Raji (cell line): ENCODE results near the gene BCAT1.

ENCODE experiments used
- POLR2A ChIP-seq: IDR thresholded peaks from 2 replicates; pipeline ENCODE4 v1.6.1; 2011; ENCODE audit warnings: low read depth, low read length, control low read depth; ENCODE audit not compliant: insufficient read depth

BCAT1 gene

DNA sequence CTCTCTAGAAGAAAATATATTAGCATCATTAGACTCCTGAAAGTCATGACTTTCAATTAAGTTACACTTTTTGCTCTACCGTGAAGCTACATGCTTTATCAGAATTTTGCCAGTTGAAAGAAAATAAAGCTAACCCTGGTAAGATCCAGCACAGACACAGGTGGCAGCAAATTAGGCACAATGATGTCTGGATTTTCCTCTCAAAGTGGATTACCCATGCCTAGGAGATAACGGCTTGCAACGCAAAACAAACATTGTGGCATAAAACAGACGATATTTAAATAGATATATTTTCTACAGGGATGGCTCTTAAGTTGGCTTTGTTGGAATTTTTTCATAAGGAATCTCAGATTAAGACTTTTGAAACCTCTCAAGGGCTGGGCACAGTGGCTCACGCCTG, 33.4 kb downstream of the BCAT1 start:
- no peak for TF ChIP-seq POLR2A

- no peak for TF ChIP-seq POLR2A
Measured at GRCh38 chr12:24913953-24914352, 34.9 kb downstream of the BCAT1 start.

DNA sequence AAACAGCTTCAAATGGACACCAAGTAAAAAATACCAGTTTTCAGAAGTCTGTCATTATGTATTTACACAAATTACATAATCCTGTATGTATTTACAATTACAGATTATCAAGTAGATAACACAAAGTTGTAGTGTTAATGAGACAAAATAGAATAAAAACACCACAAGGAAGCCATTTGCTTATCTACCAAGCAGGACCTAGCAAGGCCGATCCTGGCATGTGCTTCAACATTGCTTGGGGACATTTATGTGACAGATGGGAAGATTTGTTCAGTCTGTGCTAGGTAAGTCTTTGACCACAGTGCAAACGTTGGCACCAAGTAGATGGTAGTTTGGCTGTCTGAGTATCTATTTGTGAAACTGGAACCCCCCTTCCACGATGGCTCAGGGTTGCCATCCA, 35.8 kb downstream of the BCAT1 start:
- TF ChIP-seq POLR2A: no peak

- TF ChIP-seq POLR2A: no peak
Measured at GRCh38 chr12:24911271-24911791, 37.6 kb downstream of the BCAT1 start.

GRCh38 chr12:24909667-24910066, 39.2 kb downstream of the BCAT1 start:
- no peak for TF ChIP-seq POLR2A

GRCh38 chr12:24907464-24907863, 41.4 kb downstream of the BCAT1 start:
- TF ChIP-seq POLR2A: no peak

DNA sequence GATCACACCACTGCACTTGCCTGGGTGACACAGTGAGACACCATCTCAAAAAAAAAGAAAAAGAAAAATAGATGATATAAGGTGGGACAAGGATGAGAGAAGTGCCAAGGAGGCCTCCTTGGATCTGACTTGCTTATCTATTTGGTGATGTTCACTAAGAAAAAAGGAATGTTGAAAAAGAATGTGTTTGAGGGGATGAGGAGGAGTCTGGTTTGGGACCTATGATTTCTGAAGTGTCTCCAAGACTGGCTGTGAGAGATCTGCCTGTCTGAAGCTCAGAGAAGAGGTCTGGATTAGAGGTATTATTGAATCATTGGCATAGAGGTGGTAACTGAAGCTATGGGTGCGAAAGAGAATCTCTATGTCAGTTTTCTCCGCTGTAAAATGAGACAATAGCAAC, 42.8 kb downstream of the BCAT1 start:
- TF ChIP-seq POLR2A: no peak

DNA sequence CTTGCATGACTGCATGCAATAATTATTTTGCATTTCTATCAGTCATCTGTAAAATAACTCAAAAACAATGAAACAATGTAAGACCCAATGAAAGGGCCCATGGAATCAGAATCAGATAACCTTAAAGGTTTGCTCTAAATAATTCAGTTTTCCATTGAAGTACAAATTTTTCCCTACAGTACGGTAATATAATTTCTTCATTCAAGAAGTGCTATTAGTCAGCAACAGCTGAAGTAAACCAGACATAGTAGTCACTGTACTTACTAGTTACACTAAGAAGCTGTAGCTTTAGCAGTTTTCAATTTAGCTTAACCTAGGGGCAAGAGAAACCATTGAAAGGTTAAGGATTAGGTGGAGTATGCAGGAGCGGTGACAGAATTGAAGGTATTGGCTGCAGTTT, 43.5 kb downstream of the BCAT1 start:
- no peak for TF ChIP-seq POLR2A

GRCh38 chr12:24904871-24905270, 44.0 kb downstream of the BCAT1 start:
- TF ChIP-seq POLR2A: no peak

- no peak for TF ChIP-seq POLR2A
Measured at GRCh38 chr12:24903329-24904088, 45.4 kb downstream of the BCAT1 start.

- TF ChIP-seq POLR2A: no peak
Measured at GRCh38 chr12:24902511-24903328, 46.2 kb downstream of the BCAT1 start.

- no peak for TF ChIP-seq POLR2A
Measured at GRCh38 chr12:24901576-24902461, 47.1 kb downstream of the BCAT1 start.

DNA sequence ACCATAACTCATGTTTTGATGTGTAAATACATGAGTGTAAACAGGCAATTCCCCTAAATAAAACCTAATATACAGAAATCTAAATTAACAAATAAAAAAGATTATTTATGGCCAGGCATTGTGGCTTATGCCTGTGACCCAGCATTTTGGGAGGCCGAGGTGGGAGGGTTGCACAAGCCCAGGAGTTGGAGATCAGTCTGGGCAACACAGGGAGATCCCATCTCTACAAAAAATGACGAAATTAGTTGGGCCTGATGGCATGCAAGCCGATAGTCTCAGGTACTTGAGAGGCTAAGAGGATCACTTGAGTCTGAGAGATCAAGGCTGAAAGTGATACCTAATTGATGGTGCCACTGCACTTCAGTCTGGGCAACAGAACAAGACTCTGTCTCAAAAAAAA, 48.7 kb downstream of the BCAT1 start:
- no peak for TF ChIP-seq POLR2A

DNA sequence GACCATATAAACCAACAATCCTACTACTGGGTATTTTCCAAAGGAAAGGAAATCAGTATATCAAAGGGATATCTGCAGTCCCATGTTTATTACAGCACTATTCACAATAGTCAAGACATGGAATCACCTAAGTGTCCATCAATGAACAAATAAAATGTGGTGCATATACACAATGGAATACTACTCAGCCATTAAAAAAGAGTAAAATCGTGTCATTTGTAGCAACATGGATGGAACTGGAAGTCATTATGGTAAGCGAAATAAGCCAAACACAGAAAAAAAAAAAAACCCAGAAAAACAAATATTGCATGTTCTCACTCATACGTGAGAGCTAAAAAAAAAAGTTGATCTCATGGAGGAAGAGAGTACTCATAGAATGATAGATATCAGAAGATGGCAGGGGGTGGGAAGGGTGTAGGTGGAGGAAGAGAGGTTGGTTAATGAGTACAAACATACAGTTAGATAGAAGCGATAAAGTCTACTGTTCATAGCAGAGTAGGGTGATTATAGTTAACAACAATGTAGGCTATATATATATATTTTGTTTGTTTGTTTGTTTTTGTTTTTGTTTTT, 49.3 kb downstream of the BCAT1 start:
- TF ChIP-seq POLR2A: no peak

GRCh38 chr12:24898606-24899005, 50.3 kb downstream of the BCAT1 start:
- TF ChIP-seq POLR2A: no peak
